ENCODE results near the gene MYH16. TPM values are rescaled to one million over a fixed set of nuclear protein-coding genes. Genes with fewer than 3 reads are reported as not detected.

Gene MYH16
- 0.30 and 0.97 TPM in 2 replicates for total RNA-seq

GRCh38 chr7:99272476-99273045 lies at the start of gene MYH16:
TSS of gene MYH16 (plus strand) at chr7:99272839.

GRCh38 chr7:99325592-99326407 lies 53.2 kb downstream of the MYH16 start, which contains the start of gene ARPC1A:
TSS of gene ARPC1A (plus strand) at chr7:99325898. CDS start at chr7:99333354, 7,456 bp downstream.

Other genes with a start within 250 kb of the MYH16 start
- gene SMURF1, start 128.7 kb upstream of the MYH16 start, total RNA-seq = 18.2 and 18.8 TPM in 2 replicates
- not detected in 2 replicates for gene KPNA7, start 64.7 kb upstream of the MYH16 start, total RNA-seq
- gene ARPC1A, start 53.1 kb downstream of the MYH16 start, total RNA-seq = 149 and 212 TPM in 2 replicates
- gene ARPC1B, start 101.9 kb downstream of the MYH16 start, total RNA-seq = 597 and 600 TPM in 2 replicates
- 61.1 and 109 TPM in 2 replicates for gene PDAP1, start 135.8 kb downstream of the MYH16 start, total RNA-seq
- 107 and 116 TPM in 2 replicates for gene BUD31, start 136.1 kb downstream of the MYH16 start, total RNA-seq
- 4.5 and 5.5 TPM in 2 replicates for gene PTCD1, start 166.0 kb downstream of the MYH16 start, total RNA-seq
- gene CPSF4, start 166.1 kb downstream of the MYH16 start, total RNA-seq = 28.6 and 30.4 TPM in 2 replicates
- 643 and 858 TPM in 2 replicates for gene ATP5MF, start 193.3 kb downstream of the MYH16 start, total RNA-seq
- gene ZNF789, start 200.1 kb downstream of the MYH16 start, total RNA-seq = 5.6 and 6.2 TPM in 2 replicates
- 26.3 and 33.0 TPM in 2 replicates for gene ZNF394, start 227.4 kb downstream of the MYH16 start, total RNA-seq
- gene ZKSCAN5, start 231.8 kb downstream of the MYH16 start, total RNA-seq = 10.7 and 12.0 TPM in 2 replicates